Activated CD4-positive, alpha-beta T cell treated with anti-CD3 and anti-CD28 coated beads for 36 hours (primary cell): Measurements from ENCODE around the gene NKIRAS1. TPM values are rescaled to one million over a fixed set of nuclear protein-coding genes. Genes with fewer than 3 reads are reported as not detected.
"Not testable (repeated sequence)": the region's sequence is repeated elsewhere in the genome, so short reads cannot be mapped to it uniquely, and the experiment has no call there.

Source experiments
- ATAC-seq: fragments of 200-7000 bp; cut with Tn5 transposase; one replicate; pipeline ENCODE4 v1.10.0; 2021; ENCODE audit warnings: mild to moderate bottlenecking, moderate library complexity
- CTCF ChIA-PET: fragments of 350-600 bp; sonication (Branson Sonifier 250); formaldehyde crosslinking; loops from one replicate; lab custom pipeline; 2021; ENCODE audit warnings: antibody characterized with exemption; lab: Charles Lee
- POLR2A ChIA-PET: fragments of 350-600 bp; sonication (Branson Sonifier 250); formaldehyde crosslinking; loops from one replicate; lab custom pipeline; 2021; ENCODE audit warnings: antibody characterized with exemption, inconsistent platforms; lab: Charles Lee
- DNase-seq: peaks from one replicate; pipeline ENCODE4 v3.0.0-alpha.2; 2020
- H3K27ac Mint-ChIP-seq: one replicate; pipeline ENCODE4 v1.8.0; 2021; ENCODE audit warnings: mixed read lengths
- H3K27me3 Mint-ChIP-seq: one replicate; pipeline ENCODE4 v1.8.0; 2021; ENCODE audit warnings: mixed read lengths
- H3K36me3 Mint-ChIP-seq: one replicate; pipeline ENCODE4 v1.8.0; 2021; ENCODE audit warnings: low read depth, mixed read lengths
- H3K4me1 Mint-ChIP-seq: one replicate; pipeline ENCODE4 v1.8.0; 2021; ENCODE audit warnings: mixed read lengths
- H3K4me3 Mint-ChIP-seq: one replicate; pipeline ENCODE4 v1.8.0; 2021; ENCODE audit warnings: mild to moderate bottlenecking, moderate library complexity, mixed read lengths
- H3K9me3 Mint-ChIP-seq: one replicate; pipeline ENCODE4 v1.8.0; 2021; ENCODE audit warnings: low read depth, mixed read lengths
- intact Hi-C, 2 experiments: fragments of 100-400 bp; cut with DNase I in 1 of 2; cut with micrococcal nuclease in 1 of 2; formaldehyde crosslinking; loops; one replicate each; pipeline versions ENCODE4 v1.14.2 to v1.15.1; 2022 to 2024; cut with DNase I, micrococcal nuclease
- total RNA-seq, 2 experiments: library from RNA; stranded (reverse); gene quantifications; one replicate each; pipeline ENCODE4 v1.2.3, GENCODE V29; 2021

Gene NKIRAS1
- total RNA-seq, 2 experiments from 2014 or later = 2.8 to 3.5 TPM

- POLR2A ChIA-PET = no interaction called here
Measured at GRCh38 chr3:23859012-23859743, 57.6 kb downstream of the NKIRAS1 start.

GRCh38 chr3:23856286-23856685 lies 60.5 kb downstream of the NKIRAS1 start:
- no peaks in the 10 kb centered on the region for H3K27me3 Mint-ChIP-seq
- CTCF ChIA-PET = interaction anchor here (0.8 kb wide), 1 partner anchor 663 kb away, joined by 3 read pairs; no protein-coding TSS in a partner anchor
- intact Hi-C loops = no loop called here
- H3K9me3 Mint-ChIP-seq = peaks cover 4% of the 10 kb centered on the region
- no peak overlapping the region for H3K4me3 Mint-ChIP-seq
- DNase-seq (no peak), ATAC-seq (no peak)
- no peak overlapping the region for H3K27ac Mint-ChIP-seq
- peaks cover 48% of the 10 kb centered on the region for H3K4me1 Mint-ChIP-seq
- POLR2A ChIA-PET = no interaction called here
- peaks cover 22% of the 10 kb centered on the region for H3K36me3 Mint-ChIP-seq

More at GRCh38 chr3:23859012-23859743, 57.6 kb downstream of the NKIRAS1 start:
- H3K36me3 Mint-ChIP-seq = peaks cover 9% of the 10 kb centered on the region
- no peak overlapping the region for H3K4me3 Mint-ChIP-seq
- no peak overlapping the region for H3K27ac Mint-ChIP-seq
- peaks cover 60% of the 10 kb centered on the region for H3K4me1 Mint-ChIP-seq
- ATAC-seq = no peak
- H3K9me3 Mint-ChIP-seq = no peaks in the 10 kb centered on the region
- no peak for DNase-seq
- intact Hi-C loops = no loop called here
- H3K27me3 Mint-ChIP-seq = no peaks in the 10 kb centered on the region
- CTCF ChIA-PET = interaction anchor here (0.7 to 1.4 kb wide), 3 partner anchors 25 to 51 kb away, joined by 3 read pairs; no protein-coding TSS in a partner anchor

GRCh38 chr3:23849462-23849861 lies 67.3 kb downstream of the NKIRAS1 start:
- Mint-ChIP-seq H3K36me3 (peaks cover 22% of the 10 kb centered on the region), H3K4me1 (peaks cover 17% of the 10 kb centered on the region)
- H3K9me3 Mint-ChIP-seq, DNase-seq, CTCF ChIA-PET, H3K27me3 Mint-ChIP-seq, H3K27ac Mint-ChIP-seq, intact Hi-C loops, POLR2A ChIA-PET, H3K4me3 Mint-ChIP-seq, ATAC-seq: not testable (repeated sequence)

GRCh38 chr3:23845326-23846216 lies 71.2 kb downstream of the NKIRAS1 start:
- ChIA-PET CTCF (interaction anchor here (0.8 kb wide), 1 partner anchor 15 kb away, joined by 3 read pairs; no protein-coding TSS in a partner anchor), POLR2A (no interaction called here)
- no peak for DNase-seq
- Mint-ChIP-seq H3K9me3 (peaks cover 2% of the 10 kb centered on the region), H3K4me1 (peaks cover 32% of the 10 kb centered on the region), H3K27ac (no peak overlapping the region), H3K27me3 (no peaks in the 10 kb centered on the region), H3K4me3 (no peak overlapping the region), H3K36me3 (peaks cover 5% of the 10 kb centered on the region)
- intact Hi-C loops = no loop called here
- no peak for ATAC-seq

GRCh38 chr3:23843869-23844268 lies 72.9 kb downstream of the NKIRAS1 start:
- Mint-ChIP-seq H3K27ac (no peak overlapping the region), H3K27me3 (no peaks in the 10 kb centered on the region), H3K36me3 (peaks cover 2% of the 10 kb centered on the region), H3K9me3 (no peaks in the 10 kb centered on the region), H3K4me1 (peaks cover 42% of the 10 kb centered on the region), H3K4me3 (no peak overlapping the region)
- DNase-seq (no peak), ATAC-seq (no peak)
- ChIA-PET POLR2A (interaction anchor here (0.6 kb wide), 1 partner anchor 70 kb away, joined by 3 read pairs; no protein-coding TSS in a partner anchor), CTCF (no interaction called here)
- intact Hi-C loops = no loop called here

Other genes with a start within 250 kb of the NKIRAS1 start
- 10 to 100 TPM; 86.3 to 93.8 TPM for gene UBE2E1, start 111.0 kb downstream of the NKIRAS1 start, total RNA-seq
- 1,000 to 10,000 TPM; 2,605 to 3,065 TPM for gene RPL15, start 142 bp upstream of the NKIRAS1 start, total RNA-seq
- gene NR1D2, start 28.3 kb upstream of the NKIRAS1 start, total RNA-seq = 1 to 10 TPM; 2.4 to 2.7 TPM